Measurements from ENCODE around the gene ZNF366. TPM values are rescaled to one million over a fixed set of nuclear protein-coding genes. Genes with fewer than 3 reads are reported as not detected.
A peak's percentile ranks its signal among the peaks of the same experiment; 100 is the strongest.

Gene ZNF366
- total and polyA plus RNA-seq, 8 donors: 0.10 to 6.8 (median 1.7) TPM; not detected in 1

DNA sequence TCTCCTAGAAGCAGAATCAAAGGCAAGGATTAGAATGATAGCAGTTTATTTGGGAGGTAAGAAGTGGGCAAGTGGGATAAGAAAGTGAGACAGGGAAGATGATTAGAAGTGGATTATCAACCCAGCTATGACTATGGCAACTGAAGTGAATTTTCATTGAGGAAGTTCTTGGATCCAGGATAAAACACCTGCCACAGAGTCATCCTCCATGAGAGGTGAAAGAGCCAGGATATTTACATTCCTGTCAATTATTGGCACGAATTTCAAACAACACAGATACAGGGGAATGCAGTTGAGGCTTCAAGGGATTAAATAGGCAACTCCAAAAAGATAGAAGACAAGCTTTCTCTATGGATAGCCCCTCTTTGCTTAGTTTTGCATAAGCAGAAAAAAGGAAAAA lies 31.8 kb upstream of the ZNF366 start:
- Histone ChIP-seq H3K27ac (no peak overlapping the region), H3K4me1 (no peaks in the 10 kb centered on the region), H3K9me3 (peaks cover 0 to 4% (median 0%) of the 10 kb centered on the region in 4 donors), H3K4me3 (no peak overlapping the region), H3K27me3 (no peaks in the 10 kb centered on the region), H3K36me3 (no peaks in the 10 kb centered on the region)
- WGBS, 5 donors: 17 to 57% (median 24%) methylated on average over 1 of the region's 1 CpG
- DNase-seq: no peak
- TF ChIP-seq POLR2A (IDR thresholded peaks at IDR 0.05) (no peak), POLR2AphosphoS5 (IDR thresholded peaks at IDR 0.05) (no peak), CTCF (IDR thresholded peaks at IDR 0.05) (no peak), EP300 (IDR thresholded peaks at IDR 0.05) (no peak)
- intact Hi-C loops (cut with DNase I; ENCODE audit: low total_unique reads): no loop called here

GRCh38 chr5:72537166-72537565 lies 30.0 kb upstream of the ZNF366 start:
- intact Hi-C loops (cut with DNase I; ENCODE audit: low total_unique reads): no loop called here
- 31 to 60% (median 44%) methylated on average over 5 of the region's 5 CpGs for WGBS, 5 donors

GRCh38 chr5:72531496-72532190 lies 24.4 kb upstream of the ZNF366 start:
- Histone ChIP-seq H3K36me3 (no peaks in the 10 kb centered on the region), H3K4me1 (no peaks in the 10 kb centered on the region), H3K4me3 (no peak overlapping the region), H3K9me3 (peaks cover 0 to 4% (median 0%) of the 10 kb centered on the region in 4 donors), H3K27ac (no peak overlapping the region), H3K27me3 (no peaks in the 10 kb centered on the region)
- TF ChIP-seq POLR2AphosphoS5 (IDR thresholded peaks at IDR 0.05) (no peak), CTCF (IDR thresholded peaks at IDR 0.05) (no peak)
- WGBS, 5 donors: 80 to 96% (median 87%) methylated on average over 4 of the region's 4 CpGs
- intact Hi-C loops (cut with DNase I; ENCODE audit: low total_unique reads): no loop called here
- DNase-seq: peak in 1 of 2 donors; percentile 35

More at GRCh38 chr5:72537166-72537565, 30.0 kb upstream of the ZNF366 start:
- H3K4me1 ChIP-seq: no peaks in the 10 kb centered on the region
- no peaks in the 10 kb centered on the region for H3K27me3 ChIP-seq
- no peak for DNase-seq
- H3K27ac ChIP-seq: no peak overlapping the region
- no peaks in the 10 kb centered on the region for H3K36me3 ChIP-seq
- H3K4me3 ChIP-seq: no peak overlapping the region
- H3K9me3 ChIP-seq: peaks cover 0 to 4% (median 0%) of the 10 kb centered on the region in 4 donors
- TF ChIP-seq CTCF (IDR thresholded peaks at IDR 0.05) (no peak), EP300 (IDR thresholded peaks at IDR 0.05) (no peak), POLR2AphosphoS5 (IDR thresholded peaks at IDR 0.05) (no peak), POLR2A (IDR thresholded peaks at IDR 0.05) (no peak)

GRCh38 chr5:72530196-72530595 lies 23.0 kb upstream of the ZNF366 start:
- H3K27me3 ChIP-seq: no peaks in the 10 kb centered on the region
- H3K36me3 ChIP-seq: no peaks in the 10 kb centered on the region
- TF ChIP-seq CTCF (IDR thresholded peaks at IDR 0.05) (no peak), POLR2AphosphoS5 (IDR thresholded peaks at IDR 0.05) (no peak), EP300 (IDR thresholded peaks at IDR 0.05) (no peak), POLR2A (IDR thresholded peaks at IDR 0.05) (no peak)
- no peak overlapping the region for H3K27ac ChIP-seq
- no peaks in the 10 kb centered on the region for H3K4me1 ChIP-seq
- H3K4me3 ChIP-seq: no peak overlapping the region
- intact Hi-C loops (cut with DNase I; ENCODE audit: low total_unique reads): no loop called here
- peaks cover 0 to 4% (median 0%) of the 10 kb centered on the region in 4 donors for H3K9me3 ChIP-seq
- DNase-seq: no peak
- WGBS, 5 donors: 68 to 81% (median 78%) methylated on average over 7 of the region's 7 CpGs

All from stomach (tissue), 9 donors.